Colon (tissue), 2 donors: ENCODE results near the gene LYL1.

Source experiments
- FAIRE-seq: peaks from 2 replicates; lab custom pipeline; 2012; peaks lifted over from hg19 to GRCh38; lab: Jason Lieb, UNC
- donor health status: control.
- donor health status: control.

Gene LYL1

GRCh38 chr19:13092606-13093235 lies 9.9 kb downstream of the LYL1 start:
- no peak for FAIRE-seq

- FAIRE-seq, result no peak
Observed at GRCh38 chr19:13092158-13092543, 10.5 kb downstream of the LYL1 start.

- FAIRE-seq, result no peak
Observed at GRCh38 chr19:13091400-13092157, 11.1 kb downstream of the LYL1 start.

- no peak for FAIRE-seq
Observed at GRCh38 chr19:13090511-13091231, 12.0 kb downstream of the LYL1 start.

- FAIRE-seq, result no peak
Observed at GRCh38 chr19:13089857-13090507, 12.7 kb downstream of the LYL1 start.

- FAIRE-seq, result no peak
Observed at GRCh38 chr19:13089139-13089856, 13.4 kb downstream of the LYL1 start.

- no peak for FAIRE-seq
Observed at GRCh38 chr19:13087795-13088537, 14.7 kb downstream of the LYL1 start.

GRCh38 chr19:13087295-13087694 lies 15.4 kb downstream of the LYL1 start:
- no peak for FAIRE-seq

- no peak for FAIRE-seq
Observed at GRCh38 chr19:13086341-13086740, 16.3 kb downstream of the LYL1 start.

- no peak for FAIRE-seq
Observed at GRCh38 chr19:13085666-13086065, 17.0 kb downstream of the LYL1 start.

GRCh38 chr19:13083627-13084026 lies 19.0 kb downstream of the LYL1 start:
- no peak for FAIRE-seq

GRCh38 chr19:13083008-13083404 lies 19.7 kb downstream of the LYL1 start:
- FAIRE-seq, result no peak

- no peak for FAIRE-seq
Observed at GRCh38 chr19:13082192-13083007, 20.3 kb downstream of the LYL1 start.

- no peak for FAIRE-seq
Observed at GRCh38 chr19:13079542-13079986, 23.1 kb downstream of the LYL1 start.

- no peak for FAIRE-seq
Observed at GRCh38 chr19:13078897-13079541, 23.6 kb downstream of the LYL1 start.

- no peak for FAIRE-seq
Observed at GRCh38 chr19:13078381-13078780, 24.3 kb downstream of the LYL1 start.

- FAIRE-seq, result no peak
Observed at GRCh38 chr19:13077240-13077639, 25.4 kb downstream of the LYL1 start.

GRCh38 chr19:13076787-13077186 lies 25.9 kb downstream of the LYL1 start:
- FAIRE-seq, result no peak

- FAIRE-seq, result no peak
Observed at GRCh38 chr19:13076320-13076719, 26.3 kb downstream of the LYL1 start.

GRCh38 chr19:13074378-13074777 lies 28.3 kb downstream of the LYL1 start:
- no peak for FAIRE-seq
